GM20000 (cell line): ENCODE measurements around the gene WWP2.
"Not testable (repeated sequence)": the region's sequence is repeated elsewhere in the genome, so short reads cannot be mapped to it uniquely, and the experiment has no call there.

Experiments used
- DNase-seq: peaks from one replicate; pipeline ENCODE4 v3.0.0; 2012; ENCODE audit warnings: low spot score
- CTCF ChIP-seq: IDR thresholded peaks from 2 replicates; pipeline ENCODE4 v1.5.1; 2012; ENCODE audit warnings: mild to moderate bottlenecking, control low read depth; ENCODE audit errors: extremely low read depth, missing control alignments

The WWP2 gene

GRCh38 chr16:69812688-69813014 lies 50.5 kb downstream of the WWP2 start:
- TF ChIP-seq CTCF, result no peak
- no peak for DNase-seq

DNA sequence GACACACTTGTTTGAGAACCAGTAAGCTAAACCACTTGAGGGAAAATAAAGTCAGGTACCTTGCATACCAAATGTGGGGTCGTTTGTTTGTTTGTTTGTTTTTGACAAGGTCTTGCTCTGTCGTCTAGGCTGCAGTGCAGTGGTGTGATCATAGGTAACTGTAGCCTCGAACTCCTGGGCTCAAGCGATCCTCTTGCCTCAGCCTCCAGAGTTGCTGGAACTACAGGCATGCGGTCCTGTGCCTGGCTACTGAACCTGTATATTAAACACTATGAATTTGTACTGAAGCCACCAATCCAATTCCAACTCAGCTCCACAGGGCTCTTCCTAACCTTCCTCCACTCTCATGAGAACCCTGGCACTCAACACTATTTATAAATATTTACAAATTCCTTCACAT lies 51.9 kb downstream of the WWP2 start:
- no peak for TF ChIP-seq CTCF
- DNase-seq, result no peak

GRCh38 chr16:69814561-69814960 lies 52.4 kb downstream of the WWP2 start:
- no peak for TF ChIP-seq CTCF
- DNase-seq, result no peak

GRCh38 chr16:69815216-69815883 lies 53.2 kb downstream of the WWP2 start:
- DNase-seq, result not testable (repeated sequence)

DNA sequence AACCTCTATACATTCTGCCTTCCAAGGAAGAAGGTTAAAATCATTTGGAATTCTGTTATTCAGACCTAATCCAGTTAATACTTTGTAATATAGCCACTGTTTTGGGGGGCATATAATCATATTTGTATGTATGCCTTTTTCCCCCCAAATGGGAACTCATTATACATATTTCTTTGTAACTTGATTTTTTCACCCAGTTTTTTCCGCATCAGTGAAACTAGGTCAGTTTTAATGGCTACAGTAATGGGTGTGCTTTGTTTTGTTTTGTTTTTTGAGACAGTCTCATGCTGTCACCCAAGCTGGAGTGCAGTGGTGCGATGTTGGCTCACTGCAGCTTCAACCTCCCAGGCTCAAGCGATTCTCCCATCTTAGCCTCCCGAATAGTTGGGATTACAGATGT lies 54.9 kb downstream of the WWP2 start:
- DNase-seq, result no peak
- no peak for TF ChIP-seq CTCF

DNA sequence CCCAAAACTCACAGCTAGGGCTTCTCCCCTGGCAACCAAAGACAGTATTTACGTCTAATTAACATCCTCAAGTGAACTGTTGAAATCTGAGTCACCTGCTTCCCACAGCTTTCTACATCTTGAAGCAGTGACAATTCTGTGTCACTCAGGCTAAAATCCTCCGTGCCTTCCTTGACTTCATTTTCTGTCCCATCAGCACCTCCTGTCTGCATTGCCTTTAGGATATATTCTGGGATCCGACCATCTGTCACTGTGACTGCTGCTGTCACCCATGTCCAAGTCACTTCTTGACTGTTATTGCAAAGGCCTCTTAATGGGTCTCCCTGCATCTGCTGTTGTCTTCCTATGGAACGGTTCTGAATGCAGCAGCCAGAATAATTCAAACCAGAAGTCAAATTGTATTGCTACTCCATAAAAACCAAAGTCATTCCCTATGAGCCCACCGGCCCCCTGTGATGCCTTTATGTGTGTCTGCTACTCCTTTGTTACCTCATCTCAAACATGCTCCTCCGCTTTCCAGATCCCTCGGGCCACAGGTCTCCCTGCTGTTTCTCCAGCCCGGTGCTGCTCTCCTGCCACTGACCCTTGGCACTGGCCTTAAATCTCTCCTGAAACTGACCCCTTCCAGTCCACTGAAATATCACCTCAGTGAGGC lies 56.9 kb downstream of the WWP2 start:
- TF ChIP-seq CTCF, result no peak
- no peak for DNase-seq

- TF ChIP-seq CTCF, result no peak
- no peak for DNase-seq
These were observed 58.9 kb downstream of the WWP2 start for GRCh38 chr16:69820926-69821541.

- DNase-seq, result no peak
- no peak for TF ChIP-seq CTCF
These were observed 59.7 kb downstream of the WWP2 start for GRCh38 chr16:69821844-69822173.
